HepG2 (cell line): Measurements from ENCODE around the gene ZNF213. TPM values are rescaled to one million over a fixed set of nuclear protein-coding genes. Genes with fewer than 3 reads are reported as not detected.

ENCODE experiments used
- ADNP ChIP-seq: sonication (generic); formaldehyde crosslinking; IDR thresholded peaks from 2 replicates; pipeline ENCODE4 v1.4.0; 2020; ENCODE audit warnings: missing genetic modification reagents
- ARNT2 ChIP-seq: sonication (generic); formaldehyde crosslinking; IDR thresholded peaks from 2 replicates; pipeline ENCODE4 v1.8.0; 2022; ENCODE audit warnings: mild to moderate bottlenecking, low read depth, missing genetic modification reagents, moderate library complexity
- ATF5 ChIP-seq: sonication (generic); formaldehyde crosslinking; IDR thresholded peaks from 2 replicates; pipeline ENCODE4 v1.4.0; 2020; ENCODE audit warnings: mild to moderate bottlenecking, low read depth, missing genetic modification reagents
- HNF4G ChIP-seq, 2 experiments: sonication (generic) in 1 of 2; formaldehyde crosslinking in 1 of 2; IDR thresholded peaks; 2 replicates each; pipeline versions ENCODE4 v1.4.0 to v1.6.1; 2011 to 2020; ENCODE audit warnings: borderline replicate concordance in 2 of 2, low read depth in 2 of 2, mild to moderate bottlenecking in 2 of 2, low read length in 1 of 2, missing genetic modification reagents in 1 of 2, moderate library complexity in 1 of 2
- HOXA9 ChIP-seq: sonication (generic); formaldehyde crosslinking; IDR thresholded peaks from 2 replicates; pipeline ENCODE4 v1.8.1; 2022; ENCODE audit warnings: missing genetic modification reagents, mild to moderate bottlenecking, moderate library complexity, borderline replicate concordance
- KMT2A ChIP-seq: sonication (generic); formaldehyde crosslinking; IDR thresholded peaks from 2 replicates; pipeline ENCODE4 v1.4.0; 2020; ENCODE audit warnings: missing genetic modification reagents
- NFIB ChIP-seq: sonication (generic); formaldehyde crosslinking; IDR thresholded peaks from 2 replicates; pipeline ENCODE4 v1.9.0; 2021; ENCODE audit warnings: missing genetic modification reagents, mild to moderate bottlenecking, borderline replicate concordance
- NFRKB ChIP-seq: fragments of 450-650 bp; IDR thresholded peaks from 2 replicates; pipeline ENCODE4 v1.6.1; 2017
- PLSCR1 ChIP-seq: sonication (generic); formaldehyde crosslinking; IDR thresholded peaks from 2 replicates; pipeline ENCODE4 v1.5.0; 2020; ENCODE audit warnings: missing genetic modification reagents, mild to moderate bottlenecking, borderline replicate concordance
- SALL1 ChIP-seq: sonication (generic); formaldehyde crosslinking; IDR thresholded peaks from 2 replicates; pipeline ENCODE4 v1.8.0; 2022; ENCODE audit warnings: mild to moderate bottlenecking, missing genetic modification reagents
- SAP130 ChIP-seq: IDR thresholded peaks from 2 replicates; pipeline ENCODE4 v1.6.1; 2016; ENCODE audit warnings: low read depth
- SATB2 ChIP-seq: sonication (generic); formaldehyde crosslinking; IDR thresholded peaks from 2 replicates; pipeline ENCODE4 v1.5.0; 2020; ENCODE audit warnings: missing genetic modification reagents
- TBP ChIP-seq: sonication (generic); formaldehyde crosslinking; IDR thresholded peaks from 2 replicates; pipeline ENCODE4 v1.5.0; 2020; ENCODE audit warnings: missing genetic modification reagents
- TERF1 ChIP-seq: sonication (generic); formaldehyde crosslinking; IDR thresholded peaks from 2 replicates; pipeline ENCODE4 v1.8.0; 2022; ENCODE audit warnings: mild to moderate bottlenecking, missing genetic modification reagents, moderate library complexity
- ZNF646 ChIP-seq: sonication (generic); formaldehyde crosslinking; IDR thresholded peaks from 2 replicates; pipeline ENCODE4 v1.9.0; 2021; ENCODE audit warnings: mild to moderate bottlenecking, missing genetic modification reagents
- ZNF704 ChIP-seq: sonication (generic); formaldehyde crosslinking; IDR thresholded peaks from 2 replicates; pipeline ENCODE4 v1.8.1; 2023; ENCODE audit warnings: mild to moderate bottlenecking, inconsistent platforms, moderate library complexity, missing genetic modification reagents, borderline replicate concordance
- ZNF740 ChIP-seq: sonication (generic); formaldehyde crosslinking; IDR thresholded peaks from 2 replicates; pipeline ENCODE4 v1.4.0; 2020; ENCODE audit warnings: missing genetic modification reagents
- polyA plus RNA-seq, 8 experiments: library from polyadenylated mRNA; depleted of rRNA in 3 of 8; stranded (reverse) in 7 of 8; unstranded in 1 of 8; fragments of >200 nt; fragmentation: Illumina TruSeq in 4 of 8; extraction: Trizol in 4 of 8; gene quantifications; 2 replicates each; pipeline versions ENCODE4 v1.2.1 to v1.2.3, GENCODE V29; 2011 to 2016; ENCODE audit warnings: low read depth in 4 of 8, missing spikeins in 1 of 8, mixed read lengths in 1 of 8; ENCODE audit not compliant: insufficient read depth in 1 of 8
- total RNA-seq, 5 experiments: library from RNA; depleted of rRNA; stranded (reverse); fragments of >200 nt; fragmentation: Illumina TruSeq; extraction: Trizol; gene quantifications; 2 replicates each; pipeline ENCODE4 v1.2.3, GENCODE V29; 2016; ENCODE audit warnings: low read depth in 1 of 5

The ZNF213 gene
- total and polyA plus RNA-seq, 2 of the 13 experiments (the other 11 are each of a cell fraction or from before 2014, with no cell fraction given): 0.59 to 0.97 TPM

GRCh38 chr16:3152277-3152990 is 17.6 kb downstream of the ZNF213 start (continued):
- TF ChIP-seq KMT2A (CRISPR knock-in tag) (peak; percentile 61; the same call in 1 of the 2 replicates), SATB2 (CRISPR knock-in tag) (no peak), SALL1 (CRISPR knock-in tag) (peak; percentile 64), ZNF704 (CRISPR knock-in tag) (no peak), NFRKB (no peak), ZNF646 (CRISPR knock-in tag) (no peak), PLSCR1 (CRISPR knock-in tag) (no peak), ATF5 (no peak), ADNP (CRISPR knock-in tag) (peak; percentile 68; the same call in 1 of the 2 replicates), TBP (CRISPR knock-in tag) (no peak), HOXA9 (CRISPR knock-in tag) (no peak), ZNF740 (no peak), HNF4G (IDR thresholded peaks at IDR 0.05; ENCODE audit: borderline replicate concordance, low read depth, low read length) (no peak), HNF4G (CRISPR knock-in tag; IDR thresholded peaks at IDR 0.05; ENCODE audit: borderline replicate concordance, low read depth) (0 out of 2 replicates have a peak, but pooled peaks have one; percentile 10), NFIB (CRISPR knock-in tag) (no peak), SAP130 (peak; percentile 71), TERF1 (CRISPR knock-in tag) (no peak), ARNT2 (CRISPR knock-in tag) (no peak)
